Pancreas (tissue), 10 donors: ENCODE measurements around the gene CRADD. TPM values are rescaled to one million over a fixed set of nuclear protein-coding genes. Genes with fewer than 3 reads are reported as not detected.
A peak's percentile ranks its signal among the peaks of the same experiment; 100 is the strongest.
"Not testable (repeated sequence)": the region's sequence is repeated elsewhere in the genome, so short reads cannot be mapped to it uniquely, and the experiment has no call there.

Experiments
- ATAC-seq, 4 donors: fragments of 200-7000 bp; cut with Tn5 transposase; one replicate each; pipeline versions ENCODE4 v1.8.0 to v1.9.1; 2020; ENCODE audit warnings: mild to moderate bottlenecking in 4 of 4, moderate library complexity in 4 of 4
- DNase-seq, 6 donors: peaks; one replicate each; pipeline ENCODE4 v3.0.0-alpha.2; 2020
- FAIRE-seq: peaks from 2 replicates; lab custom pipeline; 2012; peaks lifted over from hg19 to GRCh38; lab: Jason Lieb, UNC
- H3K27ac ChIP-seq, 4 donors: fragments of 200-600 bp; sonication (generic); 1 replicate in 3 of 4; 2 replicates in 1 of 4; pipeline versions ENCODE4 v1.5.0 to v1.8.0; 2020
- H3K27me3 ChIP-seq, 4 donors: fragments of 200-600 bp; one replicate each; pipeline ENCODE4 v1.8.0; 2021
- H3K36me3 ChIP-seq, 3 donors: fragments of 200-600 bp; sonication (generic) in 1 of 3; one replicate each; pipeline versions ENCODE4 v1.5.0 to v1.8.0; 2020 to 2021
- H3K4me1 ChIP-seq, 3 donors: fragments of 200-600 bp; one replicate each; pipeline ENCODE4 v1.8.0; 2021
- H3K4me3 ChIP-seq, 4 donors: fragments of 200-600 bp; sonication (generic) in 2 of 4; one replicate each; pipeline versions ENCODE4 v1.5.0 to v1.8.0; 2020 to 2021
- H3K9me3 ChIP-seq, 4 donors: fragments of 200-600 bp; one replicate each; pipeline ENCODE4 v1.8.0; 2021
- WGBS, 2 donors: extraction: QIAGEN DNeasy Blood & Tissue Kit; methylation state at CpG; one replicate each; pipeline ENCODE4 v1.1.7; 2013; 5-methylcytosine and 5-hydroxymethylcytosine counted together
- intact Hi-C, 3 donors: fragments of 100-400 bp; cut with DNase I; formaldehyde crosslinking; loops; one replicate each; pipeline versions ENCODE4 v1.11.1 to v1.14.2; 2022
- polyA plus RNA-seq, 2 donors: library from polyadenylated mRNA; stranded (reverse); fragments of 200-250 nt; gene quantifications; one replicate each; pipeline ENCODE4 v1.2.3, GENCODE V29; 2013
- total RNA-seq, 6 donors: library from RNA; stranded (reverse); fragmentation: NEBNext Ultra II Directional in 4 of 6; extraction: Animal tissue kit (Norgen Biotek cat#: 25700) in 4 of 6; gene quantifications; one replicate each; pipeline versions ENCODE4 v1.2.1 to v1.2.4, GENCODE V29; 2021 to 2023
- TF ChIP-seq, protein P1 (sequence below), 4 donors: fragments of 200-600 bp; sonication (generic) in 3 of 4; IDR thresholded peaks; one replicate each; pipeline versions ENCODE4 v1.5.0 to v1.8.0; 2021; ENCODE audit warnings: antibody characterized with exemption in 4 of 4
- donor health status: healthy with polysubstance abuse.
- donor health status: DM: no; HTN: no; CAD: no; lungs with moderate emphysema.
- donor health status: DM: no; HTN: no; CAD: no.
- donor health status: control.
- donor health status: control.
- donor health status: Bipolar disorder and iron deficiency.
- donor health status: DM: yes; HTN: yes; CAD: no.
- donor health status: DM: no; HTN: no; CAD: no.
- donor health status: DM: no; HTN: no; CAD: no.
- donor health status: DM: yes; HTN: yes; CAD: no.

CRADD gene
- total and polyA plus RNA-seq, 8 donors: 5.3 to 12.3 (median 9.2) TPM

DNA sequence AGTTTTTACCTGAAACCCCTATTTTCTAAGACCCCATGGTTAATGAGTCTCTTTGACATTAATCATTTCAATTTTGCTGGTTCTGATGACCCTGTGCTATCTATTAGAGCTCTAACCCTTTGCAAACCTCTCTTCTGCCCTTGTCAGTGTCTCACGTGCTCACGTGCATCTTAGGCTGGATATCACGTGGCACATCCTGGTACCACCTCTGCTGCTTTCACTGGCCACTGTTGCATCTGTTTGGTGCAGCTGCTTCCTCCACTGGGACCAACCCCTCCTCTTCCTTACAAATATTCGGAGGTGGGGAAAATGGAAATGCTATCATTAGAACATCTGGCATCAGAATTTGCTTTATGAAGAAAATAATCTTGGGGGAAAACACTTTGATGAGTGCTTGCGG lies 119.6 kb downstream of the CRADD start:
- WGBS, 2 donors: 89% methylated on average over 5 of the region's 5 CpGs
- no peak for DNase-seq
- TF ChIP-seq, protein P1, sequence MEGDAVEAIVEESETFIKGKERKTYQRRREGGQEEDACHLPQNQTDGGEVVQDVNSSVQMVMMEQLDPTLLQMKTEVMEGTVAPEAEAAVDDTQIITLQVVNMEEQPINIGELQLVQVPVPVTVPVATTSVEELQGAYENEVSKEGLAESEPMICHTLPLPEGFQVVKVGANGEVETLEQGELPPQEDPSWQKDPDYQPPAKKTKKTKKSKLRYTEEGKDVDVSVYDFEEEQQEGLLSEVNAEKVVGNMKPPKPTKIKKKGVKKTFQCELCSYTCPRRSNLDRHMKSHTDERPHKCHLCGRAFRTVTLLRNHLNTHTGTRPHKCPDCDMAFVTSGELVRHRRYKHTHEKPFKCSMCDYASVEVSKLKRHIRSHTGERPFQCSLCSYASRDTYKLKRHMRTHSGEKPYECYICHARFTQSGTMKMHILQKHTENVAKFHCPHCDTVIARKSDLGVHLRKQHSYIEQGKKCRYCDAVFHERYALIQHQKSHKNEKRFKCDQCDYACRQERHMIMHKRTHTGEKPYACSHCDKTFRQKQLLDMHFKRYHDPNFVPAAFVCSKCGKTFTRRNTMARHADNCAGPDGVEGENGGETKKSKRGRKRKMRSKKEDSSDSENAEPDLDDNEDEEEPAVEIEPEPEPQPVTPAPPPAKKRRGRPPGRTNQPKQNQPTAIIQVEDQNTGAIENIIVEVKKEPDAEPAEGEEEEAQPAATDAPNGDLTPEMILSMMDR (IDR thresholded peaks at IDR 0.05): no peak
- no peak overlapping the region for H3K4me3 ChIP-seq
- FAIRE-seq: no peak
- H3K9me3 ChIP-seq: no peaks in the 10 kb centered on the region
- intact Hi-C loops: no loop called here
- no peaks in the 10 kb centered on the region for H3K36me3 ChIP-seq
- H3K27ac ChIP-seq: no peak overlapping the region
- no peaks in the 10 kb centered on the region for H3K27me3 ChIP-seq
- ATAC-seq: no peak
- no peaks in the 10 kb centered on the region for H3K4me1 ChIP-seq

DNA sequence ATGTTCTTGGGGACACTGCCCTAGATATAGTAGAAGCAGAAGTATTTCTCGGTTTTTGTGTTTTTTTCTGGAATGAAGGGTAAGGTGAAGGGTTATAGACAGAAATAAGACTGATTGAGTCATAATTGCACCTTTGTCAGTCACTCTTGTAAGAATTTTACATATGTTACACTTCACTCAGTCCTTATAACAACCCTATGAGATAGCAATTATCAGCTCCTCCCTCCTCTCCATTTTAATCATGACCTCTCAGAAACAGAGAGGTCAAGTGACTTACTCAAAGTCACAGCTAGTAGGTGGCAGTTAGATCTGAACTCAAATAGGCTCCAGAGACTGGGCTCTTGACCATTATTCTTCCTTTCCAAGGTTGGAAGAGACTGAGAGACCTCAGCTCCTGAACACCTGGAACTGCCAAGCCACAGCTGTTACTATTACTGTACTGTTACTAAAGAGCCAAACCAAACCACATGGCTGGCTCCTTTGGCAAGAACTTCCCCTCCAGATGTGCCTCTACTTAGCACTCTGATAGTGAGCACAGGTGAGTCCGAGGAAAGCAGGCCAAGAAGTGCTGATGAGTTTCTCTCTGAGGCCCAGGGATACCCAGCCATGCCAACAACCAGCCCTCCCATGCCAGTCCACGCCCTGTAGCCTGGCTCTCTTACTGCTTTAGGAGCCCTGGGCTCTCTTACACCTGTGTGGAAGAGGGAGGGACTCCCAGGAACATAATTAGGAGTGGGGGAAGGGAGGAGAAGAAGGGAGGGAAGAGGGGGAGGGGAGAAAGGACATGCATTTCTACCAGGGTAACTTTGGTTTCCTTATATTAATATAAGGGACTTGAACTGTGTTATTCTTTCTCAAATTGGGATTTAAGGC lies 121.3 kb downstream of the CRADD start:
- DNase-seq (no peak), ATAC-seq (no peak), FAIRE-seq (no peak)
- TF ChIP-seq, protein P1 (IDR thresholded peaks at IDR 0.05): no peak
- H3K9me3 ChIP-seq: no peaks in the 10 kb centered on the region
- H3K36me3 ChIP-seq: no peaks in the 10 kb centered on the region
- intact Hi-C loops: no loop called here
- no peaks in the 10 kb centered on the region for H3K4me1 ChIP-seq
- H3K4me3 ChIP-seq: no peak overlapping the region
- no peaks in the 10 kb centered on the region for H3K27me3 ChIP-seq
- 76 to 79% methylated on average over 3 of the region's 3 CpGs for WGBS, 2 donors
- H3K27ac ChIP-seq: no peak overlapping the region

DNA sequence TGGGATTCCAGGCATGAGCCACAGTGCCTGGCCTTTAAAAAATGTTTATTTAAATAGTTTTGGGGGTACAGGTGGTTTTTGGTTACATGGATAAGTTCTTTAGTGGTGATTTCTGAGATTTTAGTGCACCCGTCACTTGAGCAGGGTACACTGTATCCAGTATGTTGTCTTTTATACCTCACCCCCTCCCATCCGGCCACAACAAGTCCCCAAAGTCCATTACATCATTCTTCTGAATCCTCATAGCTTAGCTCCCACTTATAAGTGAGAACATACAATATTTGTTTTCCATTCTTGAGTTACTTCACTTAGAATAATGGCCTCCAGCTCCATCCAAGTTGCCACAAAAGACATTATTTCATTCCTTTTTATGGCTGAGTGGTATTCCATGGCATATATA lies 124.5 kb downstream of the CRADD start:
- FAIRE-seq, intact Hi-C loops: not testable (repeated sequence)
- WGBS, 2 donors: 94 to 98% methylated on average over 2 of the region's 2 CpGs

DNA sequence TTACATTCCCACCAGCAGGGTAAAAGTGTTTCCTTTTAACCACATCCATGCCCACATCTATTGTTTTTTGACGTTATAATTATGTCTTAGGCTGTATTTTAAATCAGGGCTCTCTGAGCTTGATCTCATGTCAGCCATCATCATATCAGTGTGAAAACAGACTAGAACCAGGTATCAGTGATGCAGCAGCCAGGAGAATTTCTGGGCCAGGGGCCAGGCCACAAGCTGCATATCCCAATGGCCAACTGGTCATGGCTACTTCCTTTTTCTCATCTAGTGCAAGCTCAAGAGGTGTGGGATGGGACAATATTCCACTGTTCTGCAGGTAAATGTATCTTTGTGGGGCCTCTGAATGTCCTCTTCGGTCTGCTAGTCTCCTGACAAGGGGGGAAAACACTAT lies 125.1 kb downstream of the CRADD start:
- no peaks in the 10 kb centered on the region for H3K27me3 ChIP-seq
- TF ChIP-seq, protein P1 (IDR thresholded peaks at IDR 0.05): no peak
- H3K4me1 ChIP-seq: no peaks in the 10 kb centered on the region
- H3K9me3 ChIP-seq: no peaks in the 10 kb centered on the region
- no peak overlapping the region for H3K27ac ChIP-seq
- no peak for DNase-seq
- no peak for ATAC-seq
- intact Hi-C loops: no loop called here
- H3K4me3 ChIP-seq: no peak overlapping the region
- FAIRE-seq: no peak
- no peaks in the 10 kb centered on the region for H3K36me3 ChIP-seq
- 92 to 98% methylated on average over 2 of the region's 2 CpGs for WGBS, 2 donors

More for the DNA sequence above, 124.5 kb downstream of the CRADD start:
- ATAC-seq, H3K27me3 ChIP-seq, H3K9me3 ChIP-seq, DNase-seq, H3K27ac ChIP-seq, H3K4me1 ChIP-seq, H3K36me3 ChIP-seq, H3K4me3 ChIP-seq: not testable (repeated sequence)

DNA sequence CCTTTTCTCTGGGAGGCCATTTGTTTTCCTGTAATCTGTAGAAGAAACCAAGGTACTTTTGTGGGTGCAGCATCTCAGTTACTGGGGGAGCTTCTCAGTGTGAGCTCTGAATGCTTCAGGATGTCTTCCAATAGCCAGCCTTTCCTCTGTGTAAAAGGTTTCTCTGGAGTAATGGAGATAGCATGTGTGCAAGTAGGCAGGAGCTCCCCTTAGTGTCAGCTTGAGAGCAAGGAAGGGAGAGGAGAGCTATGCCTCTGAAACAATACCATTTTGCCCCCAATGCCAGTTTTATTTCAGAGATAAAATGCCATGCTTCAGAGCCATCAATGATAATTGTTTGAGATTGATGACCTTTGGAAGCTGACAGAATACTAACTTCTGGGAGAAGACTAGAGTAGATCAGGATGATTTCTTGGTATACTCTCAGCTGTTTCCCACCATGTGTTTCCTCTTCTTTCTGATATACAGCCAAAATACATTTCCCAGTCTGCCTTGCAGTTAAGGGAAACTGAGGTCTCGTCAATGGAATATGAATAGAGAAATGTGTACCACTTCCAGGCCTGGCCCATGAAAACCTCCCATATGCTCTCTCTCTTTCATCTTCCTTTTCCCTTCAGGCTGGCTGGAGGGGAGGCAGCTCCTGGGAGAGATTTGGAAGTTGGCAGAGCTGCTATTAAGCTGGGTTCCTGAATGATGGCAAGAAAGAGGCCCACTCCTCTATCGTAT lies 125.7 kb downstream of the CRADD start:
- Histone ChIP-seq H3K4me1 (no peaks in the 10 kb centered on the region), H3K4me3 (no peak overlapping the region), H3K27ac (no peak overlapping the region), H3K27me3 (no peaks in the 10 kb centered on the region), H3K36me3 (no peaks in the 10 kb centered on the region), H3K9me3 (no peaks in the 10 kb centered on the region)
- DNase-seq (no peak), ATAC-seq (peak in 3 of 4 donors; percentile 34 to 70 (median 49)), FAIRE-seq (no peak)
- WGBS, 2 donors: 84 to 95% methylated on average over 2 of the region's 2 CpGs
- TF ChIP-seq, protein P1 (IDR thresholded peaks at IDR 0.05): no peak
- intact Hi-C loops: no loop called here
